GM12872 (cell line): ENCODE results near the gene CYBB.

Experiments used
- CTCF ChIP-seq: IDR thresholded peaks from 3 replicates; pipeline ENCODE4 v1.5.1; 2011; ENCODE audit warnings: low read depth, mild to moderate bottlenecking, low read length, moderate library complexity; ENCODE audit not compliant: insufficient read depth

The CYBB gene

GRCh38 chrX:37802028-37802427 is 22.2 kb downstream of the CYBB start:
- TF ChIP-seq CTCF: no peak

GRCh38 chrX:37803057-37803456 is 23.2 kb downstream of the CYBB start:
- no peak for TF ChIP-seq CTCF

GRCh38 chrX:37809970-37810369 is 30.1 kb downstream of the CYBB start:
- no peak for TF ChIP-seq CTCF

- no peak for TF ChIP-seq CTCF
Observed at GRCh38 chrX:37812110-37812509, 32.3 kb downstream of the CYBB start.

- TF ChIP-seq CTCF: no peak
Observed at GRCh38 chrX:37813570-37813969, 33.7 kb downstream of the CYBB start.

GRCh38 chrX:37815366-37815765 is 35.5 kb downstream of the CYBB start:
- TF ChIP-seq CTCF: no peak

- no peak for TF ChIP-seq CTCF
Observed at GRCh38 chrX:37816766-37817165, 36.9 kb downstream of the CYBB start.

GRCh38 chrX:37817176-37817575 is 37.3 kb downstream of the CYBB start:
- TF ChIP-seq CTCF: no peak
